Peyer's patch (tissue), 4 donors: ENCODE measurements around the gene NDUFS2. TPM values are rescaled to one million over a fixed set of nuclear protein-coding genes. Genes with fewer than 3 reads are reported as not detected.

ENCODE experiments used
- DNase-seq, 3 donors: peaks; one replicate each; pipeline ENCODE4 v3.0.0-alpha.2; 2017 to 2019
- H3K27ac ChIP-seq, 4 donors: fragments of 200-600 bp; sonication (generic); one replicate each; pipeline ENCODE4 v1.5.1; 2016 to 2019
- H3K27me3 ChIP-seq, 2 donors: fragments of 200-600 bp; sonication (generic); one replicate each; pipeline ENCODE4 v1.5.1; 2019
- H3K36me3 ChIP-seq, 3 donors: fragments of 200-600 bp; sonication (generic); one replicate each; pipeline ENCODE4 v1.5.1; 2016 to 2019
- H3K4me1 ChIP-seq, 4 donors: fragments of 200-600 bp; sonication (generic); one replicate each; pipeline ENCODE4 v1.5.1; 2016 to 2019
- H3K4me3 ChIP-seq, 4 donors: fragments of 200-600 bp; sonication (generic); 1 replicate in 3 of 4; 2 replicates in 1 of 4; pipeline ENCODE4 v1.5.1; 2016 to 2019; ENCODE audit warnings: mild to moderate bottlenecking in 1 of 4
- H3K9me3 ChIP-seq, 4 donors: fragments of 200-600 bp; sonication (generic); one replicate each; pipeline ENCODE4 v1.5.1; 2016 to 2019; ENCODE audit warnings: mild to moderate bottlenecking in 1 of 4
- CTCF ChIP-seq, 6 experiments: fragments of 450-650 bp in 4 of 6; fragments of 200-600 bp in 2 of 6; sonication (generic) in 1 of 6; IDR thresholded peaks; one replicate each; pipeline ENCODE4 v1.5.1; 2017 to 2019; ENCODE audit warnings: antibody characterized with exemption in 6 of 6, mild to moderate bottlenecking in 3 of 6, moderate library complexity in 1 of 6
- POLR2A ChIP-seq, 2 donors: fragments of 450-650 bp; IDR thresholded peaks; one replicate each; pipeline ENCODE4 v1.5.1; 2017; ENCODE audit warnings: antibody characterized with exemption in 2 of 2, mild to moderate bottlenecking in 2 of 2, moderate library complexity in 2 of 2
- total RNA-seq, 4 donors: library from RNA; depleted of rRNA; stranded (reverse); fragments of >200 nt; gene quantifications; one replicate each; pipeline ENCODE4 v1.1.0, GENCODE V29; 2016

Gene NDUFS2
- total RNA-seq, 4 donors from 2014 or later, result 157 to 192 (median 176) TPM

DNA sequence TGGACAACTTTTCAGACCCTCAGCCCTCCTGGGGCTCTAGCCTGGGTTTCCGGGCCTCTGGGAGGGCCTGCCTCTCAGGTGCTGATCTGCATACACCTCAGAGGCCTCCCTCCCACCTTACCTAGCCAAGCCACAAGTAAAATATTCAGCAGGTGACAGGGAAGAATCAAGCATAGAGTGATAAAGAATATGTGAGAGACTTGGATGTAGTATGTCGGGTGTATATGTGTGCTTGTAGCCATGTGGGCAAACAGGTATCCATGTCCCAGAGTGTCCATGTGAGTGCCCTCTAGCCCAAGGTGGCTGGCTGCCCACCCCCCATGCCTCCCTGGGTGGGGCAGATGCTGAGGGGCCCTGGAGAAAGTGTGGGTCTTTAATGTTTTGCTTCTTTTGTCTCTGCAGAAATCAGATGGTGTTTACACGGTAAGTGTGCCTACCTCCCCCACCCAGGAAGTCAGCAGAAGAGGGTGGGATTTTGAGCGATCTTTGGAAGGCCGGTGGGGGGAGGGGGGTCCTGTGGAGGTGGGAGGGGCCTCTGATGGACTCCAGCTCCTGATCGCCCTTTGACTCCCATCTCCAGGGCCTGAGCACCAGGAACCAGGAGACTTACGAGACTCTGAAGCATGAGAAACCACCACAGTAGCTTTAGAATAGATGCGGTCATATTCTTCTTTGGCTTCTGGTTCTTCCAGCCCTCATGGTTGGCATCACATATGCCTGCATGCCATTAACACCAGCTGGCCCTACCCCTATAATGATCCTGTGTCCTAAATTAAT is 16.3 kb downstream of the NDUFS2 start:
- no peaks in the 10 kb centered on the region for H3K9me3 ChIP-seq
- no peak overlapping the region for H3K4me3 ChIP-seq
- peaks cover 0 to 13% (median 0%) of the 10 kb centered on the region in 3 donors for H3K36me3 ChIP-seq
- H3K27me3 ChIP-seq, result no peaks in the 10 kb centered on the region
- TF ChIP-seq POLR2A (IDR thresholded peaks at IDR 0.05) (no peak), CTCF (IDR thresholded peaks at IDR 0.05) (no peak)
- peak overlapping the region in 2 of 4 donors; percentile 58 to 71 for H3K27ac ChIP-seq
- DNase-seq, result no peak
- peaks cover 0 to 15% (median 3%) of the 10 kb centered on the region in 4 donors for H3K4me1 ChIP-seq

DNA sequence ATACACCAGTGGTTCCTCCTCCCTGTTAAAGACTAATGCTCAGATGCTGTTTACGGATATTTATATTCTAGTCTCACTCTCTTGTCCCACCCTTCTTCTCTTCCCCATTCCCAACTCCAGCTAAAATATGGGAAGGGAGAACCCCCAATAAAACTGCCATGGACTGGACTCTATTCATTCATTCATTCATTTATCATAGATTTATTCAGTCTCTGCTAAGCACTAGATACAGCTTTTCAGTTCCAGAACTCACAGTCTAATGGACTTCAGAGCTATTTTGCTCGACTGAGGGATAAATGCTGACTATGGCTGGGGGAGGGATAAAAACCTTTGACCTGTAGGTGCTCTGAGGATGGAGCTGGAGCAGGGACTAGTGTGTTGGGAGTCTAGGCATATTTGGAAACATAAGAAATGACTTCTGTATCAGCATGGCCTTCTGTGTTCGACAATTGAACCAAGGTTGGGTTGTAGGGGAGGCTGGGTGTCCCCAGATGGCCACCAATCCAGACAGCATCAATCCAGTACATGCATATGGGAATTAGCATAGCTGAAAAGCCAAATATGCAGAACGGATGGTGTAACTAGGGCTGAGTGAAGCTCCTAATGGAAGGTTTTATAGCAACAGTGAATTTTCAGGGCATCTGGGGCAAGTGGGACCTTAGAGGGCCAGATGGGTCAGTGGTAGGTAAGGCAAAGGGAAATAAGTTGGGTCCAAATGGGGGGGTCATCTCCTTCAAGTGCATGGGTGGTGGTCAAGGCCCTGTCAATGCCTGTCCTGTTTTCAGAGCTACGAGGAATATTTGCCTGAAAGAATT is 17.1 kb downstream of the NDUFS2 start:
- Histone ChIP-seq H3K4me3 (no peak overlapping the region), H3K27me3 (no peaks in the 10 kb centered on the region), H3K9me3 (no peaks in the 10 kb centered on the region), H3K27ac (no peak overlapping the region), H3K36me3 (peaks cover 0 to 5% (median 0%) of the 10 kb centered on the region in 3 donors), H3K4me1 (peaks cover 0 to 22% (median 3%) of the 10 kb centered on the region in 4 donors)
- no peak for DNase-seq
- no peak for TF ChIP-seq CTCF (IDR thresholded peaks at IDR 0.05)
- TF ChIP-seq POLR2A (IDR thresholded peaks at IDR 0.05), result no peak

DNA sequence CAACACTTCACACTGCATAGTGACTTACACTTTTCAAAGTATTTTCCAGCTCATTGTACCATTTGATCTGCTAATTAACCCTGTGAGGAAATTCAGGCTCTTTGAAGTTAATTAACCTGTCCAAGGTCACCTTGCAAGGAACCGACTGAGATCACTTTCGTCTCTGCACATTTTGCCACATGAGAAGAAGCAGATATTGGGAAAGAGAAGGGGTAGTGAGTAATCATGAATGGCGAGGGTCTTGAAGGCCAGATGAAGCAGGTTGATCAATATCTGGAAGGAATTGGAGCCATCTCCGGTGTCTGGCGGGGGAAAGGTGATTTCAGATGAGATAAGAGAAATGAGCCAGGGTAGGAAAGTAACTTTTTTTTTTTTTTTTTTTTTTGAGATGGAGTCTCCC is 17.8 kb downstream of the NDUFS2 start:
- no peak for TF ChIP-seq POLR2A (IDR thresholded peaks at IDR 0.05)
- no peak for TF ChIP-seq CTCF (IDR thresholded peaks at IDR 0.05)
- H3K4me3 ChIP-seq, result no peak overlapping the region
- H3K27ac ChIP-seq, result no peak overlapping the region
- no peaks in the 10 kb centered on the region for H3K9me3 ChIP-seq
- H3K27me3 ChIP-seq, result no peaks in the 10 kb centered on the region
- peaks cover 0 to 29% (median 7%) of the 10 kb centered on the region in 4 donors for H3K4me1 ChIP-seq
- DNase-seq, result no peak
- no peaks in the 10 kb centered on the region for H3K36me3 ChIP-seq

DNA sequence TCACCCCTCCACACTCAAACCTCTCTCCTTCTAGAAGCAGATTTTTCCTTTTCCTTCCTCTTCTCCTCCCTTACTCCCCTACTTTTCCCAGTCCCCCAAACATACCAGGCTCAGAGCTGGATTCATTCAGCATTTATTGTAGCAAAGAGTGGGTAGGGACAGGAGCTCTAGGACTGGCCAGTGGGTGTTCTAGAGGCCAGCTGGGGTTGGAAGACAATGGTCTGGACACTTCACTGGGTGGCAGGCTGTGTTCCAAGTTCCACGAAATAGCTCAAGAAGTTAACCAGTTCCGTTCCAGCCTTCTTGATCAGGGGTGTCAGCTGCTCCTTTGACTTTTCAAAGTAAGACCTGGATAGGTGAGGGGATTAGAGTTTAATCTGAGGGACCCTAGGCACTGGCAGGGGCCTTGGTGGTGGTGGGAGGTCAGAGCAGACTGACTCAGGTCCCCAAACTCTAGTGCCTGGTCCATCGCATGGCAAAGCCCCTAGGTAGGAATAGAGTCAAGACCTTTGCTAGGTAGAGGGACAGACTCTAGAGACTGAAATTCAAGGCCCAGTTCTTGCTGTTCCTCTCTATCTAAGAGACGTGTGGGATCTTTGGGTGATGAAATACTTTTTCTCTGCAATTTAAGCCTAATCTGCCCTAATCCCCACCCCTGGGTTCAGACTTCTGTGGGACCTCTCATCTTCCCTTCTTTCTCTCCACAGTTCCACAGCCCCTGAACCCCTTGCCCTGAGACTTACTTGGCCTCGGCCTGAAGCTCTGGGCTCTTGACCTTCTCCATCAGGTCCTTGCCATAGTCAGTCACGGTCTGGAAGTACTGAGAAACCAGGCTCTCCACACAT is 20.2 kb downstream of the NDUFS2 start:
- Histone ChIP-seq H3K4me1 (peaks cover 3 to 45% (median 13%) of the 10 kb centered on the region in 4 donors), H3K27ac (no peak overlapping the region), H3K36me3 (no peaks in the 10 kb centered on the region), H3K9me3 (no peaks in the 10 kb centered on the region), H3K4me3 (peak overlapping the region in 1 of 4 donors; percentile 7), H3K27me3 (no peaks in the 10 kb centered on the region)
- no peak for TF ChIP-seq CTCF (IDR thresholded peaks at IDR 0.05)
- TF ChIP-seq POLR2A (IDR thresholded peaks at IDR 0.05), result no peak
- peak in 1 of 3 donors; percentile 25 for DNase-seq
